ENCODE data around the gene C14orf119.
A peak's percentile ranks its signal among the peaks of the same experiment; 100 is the strongest.

Gene C14orf119

DNA sequence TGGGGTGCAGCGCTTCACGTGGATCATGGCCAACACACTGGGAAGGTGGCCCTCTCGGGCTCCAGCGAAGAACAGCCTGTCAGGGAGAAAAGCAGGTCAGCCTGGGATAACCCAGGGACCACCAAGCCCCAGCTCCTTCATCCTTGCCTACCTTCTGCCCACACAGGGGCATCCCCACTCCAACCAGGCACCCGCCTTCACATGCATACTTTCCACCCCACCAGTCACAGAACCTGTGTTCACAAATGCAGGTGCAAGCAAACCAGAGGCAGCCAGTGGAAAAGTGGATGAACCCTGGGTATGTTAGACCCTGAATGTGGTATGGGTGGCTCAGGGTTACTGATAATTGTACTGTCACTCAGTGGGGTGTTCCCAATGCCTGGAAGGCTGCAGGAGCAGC is 36.2 kb downstream of the C14orf119 start:
- Histone ChIP-seq H3K9ac (peak overlapping the region; percentile 25; the same call in 1 of the 2 replicates), H3K4me2 (peak overlapping the region; percentile 68), H3K27me3 (no peaks in the 10 kb centered on the region), H3K36me3 (no peaks in the 10 kb centered on the region), H3K4me3 (no peak overlapping the region), H3K4me1 (peaks cover 44% of the 10 kb centered on the region), H3K9me3 (no peaks in the 10 kb centered on the region), H4K20me1 (no peaks in the 10 kb centered on the region), H3K27ac (peak overlapping the region; percentile 50; the same call in 1 of the 2 replicates)
- no peak for TF ChIP-seq Cebpa-rat (IDR thresholded peaks at IDR 0.05)

GRCh38 chr14:23132970-23133369 is 37.7 kb downstream of the C14orf119 start:
- H3K9me3 ChIP-seq = no peaks in the 10 kb centered on the region
- peaks cover 42% of the 10 kb centered on the region for H3K4me1 ChIP-seq
- H3K36me3 ChIP-seq = no peaks in the 10 kb centered on the region
- H3K27me3 ChIP-seq = no peaks in the 10 kb centered on the region
- no peak overlapping the region for H3K9ac ChIP-seq
- no peaks in the 10 kb centered on the region for H4K20me1 ChIP-seq
- no peak overlapping the region for H3K27ac ChIP-seq
- H3K4me3 ChIP-seq = no peak overlapping the region
- no peak for TF ChIP-seq Cebpa-rat (IDR thresholded peaks at IDR 0.05)
- H3K4me2 ChIP-seq = no peak overlapping the region

DNA sequence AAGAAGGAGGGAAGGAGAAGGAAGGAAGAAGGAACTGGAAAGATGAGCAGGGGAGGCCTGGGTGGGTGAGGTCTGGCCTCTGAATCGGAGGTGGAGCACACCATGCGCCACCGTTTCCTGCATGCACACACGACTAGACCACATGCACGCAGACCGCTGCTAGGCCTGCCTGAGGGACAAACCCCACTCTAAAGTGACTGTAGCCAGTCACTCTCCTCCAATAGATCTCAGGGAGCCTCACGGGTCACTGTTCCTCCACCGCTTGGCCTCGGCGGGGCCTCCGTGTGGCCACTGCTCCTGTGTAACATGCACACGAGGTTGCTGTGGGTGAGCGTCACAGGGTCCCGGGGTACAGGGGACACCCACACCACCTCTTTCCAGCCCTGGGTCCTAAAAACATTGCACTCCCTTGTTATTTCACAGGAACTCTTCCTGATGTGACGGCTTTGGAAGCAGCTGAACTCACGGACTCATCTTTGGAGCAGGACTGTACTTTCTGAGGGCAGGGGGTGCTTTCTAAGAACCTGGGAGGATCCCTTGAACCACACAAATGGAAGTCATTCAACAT is 41.3 kb downstream of the C14orf119 start:
- H3K36me3 ChIP-seq = no peaks in the 10 kb centered on the region
- H3K4me2 ChIP-seq = no peak overlapping the region
- no peak overlapping the region for H3K9ac ChIP-seq
- TF ChIP-seq Cebpa-rat (IDR thresholded peaks at IDR 0.05) = no peak
- H3K27me3 ChIP-seq = no peaks in the 10 kb centered on the region
- H3K4me3 ChIP-seq = no peak overlapping the region
- H3K27ac ChIP-seq = no peak overlapping the region
- H3K4me1 ChIP-seq = peaks cover 8% of the 10 kb centered on the region
- H3K9me3 ChIP-seq = no peaks in the 10 kb centered on the region
- H4K20me1 ChIP-seq = no peaks in the 10 kb centered on the region

- H3K4me1 ChIP-seq = peaks cover 6% of the 10 kb centered on the region
- TF ChIP-seq Cebpa-rat (IDR thresholded peaks at IDR 0.05) = no peak
- H3K27ac ChIP-seq = no peak overlapping the region
- H3K4me2 ChIP-seq = no peak overlapping the region
- no peak overlapping the region for H3K4me3 ChIP-seq
- H3K9me3 ChIP-seq = no peaks in the 10 kb centered on the region
- no peak overlapping the region for H3K9ac ChIP-seq
- H3K27me3 ChIP-seq = no peaks in the 10 kb centered on the region
- H3K36me3 ChIP-seq = no peaks in the 10 kb centered on the region
- no peaks in the 10 kb centered on the region for H4K20me1 ChIP-seq
These were observed 42.0 kb downstream of the C14orf119 start for GRCh38 chr14:23137192-23137812.

- Histone ChIP-seq H3K4me2 (no peak overlapping the region), H4K20me1 (no peaks in the 10 kb centered on the region), H3K36me3 (no peaks in the 10 kb centered on the region), H3K4me3 (no peak overlapping the region), H3K27ac (no peak overlapping the region), H3K4me1 (peaks cover 2% of the 10 kb centered on the region), H3K9ac (no peak overlapping the region), H3K9me3 (no peaks in the 10 kb centered on the region), H3K27me3 (no peaks in the 10 kb centered on the region)
- no peak for TF ChIP-seq Cebpa-rat (IDR thresholded peaks at IDR 0.05)
These were observed 42.7 kb downstream of the C14orf119 start for GRCh38 chr14:23137813-23138535.

- no peaks in the 10 kb centered on the region for H3K9me3 ChIP-seq
- H3K4me3 ChIP-seq = no peak overlapping the region
- no peak overlapping the region for H3K27ac ChIP-seq
- no peak overlapping the region for H3K9ac ChIP-seq
- H3K36me3 ChIP-seq = no peaks in the 10 kb centered on the region
- TF ChIP-seq Cebpa-rat (IDR thresholded peaks at IDR 0.05) = no peak
- no peaks in the 10 kb centered on the region for H4K20me1 ChIP-seq
- no peak overlapping the region for H3K4me2 ChIP-seq
- no peaks in the 10 kb centered on the region for H3K27me3 ChIP-seq
- H3K4me1 ChIP-seq = no peaks in the 10 kb centered on the region
These were observed 44.6 kb downstream of the C14orf119 start for GRCh38 chr14:23139874-23140273.

DNA sequence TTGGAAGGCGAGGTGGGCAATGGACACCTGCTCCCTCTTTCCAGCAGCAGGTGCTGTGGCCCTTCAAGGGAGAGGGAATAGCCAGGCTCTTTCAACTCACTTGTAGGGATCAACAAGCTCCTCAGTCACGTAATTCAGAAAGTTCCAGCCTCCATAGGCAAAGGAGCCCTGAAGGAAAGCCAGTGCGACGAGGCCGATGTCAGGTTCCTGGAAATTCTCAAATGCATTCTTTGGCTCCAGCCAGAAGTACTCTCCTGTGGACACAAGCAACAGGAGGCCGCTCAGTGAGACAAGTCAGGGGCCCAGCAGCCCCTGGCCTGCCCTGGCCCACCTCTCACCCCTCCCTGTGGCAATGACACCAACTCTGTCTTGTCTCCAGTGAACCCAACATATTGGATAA is 45.1 kb downstream of the C14orf119 start:
- Histone ChIP-seq H3K9me3 (no peaks in the 10 kb centered on the region), H3K27me3 (no peaks in the 10 kb centered on the region), H3K9ac (no peak overlapping the region), H3K27ac (no peak overlapping the region), H3K4me2 (no peak overlapping the region), H3K36me3 (no peaks in the 10 kb centered on the region), H4K20me1 (no peaks in the 10 kb centered on the region), H3K4me1 (no peaks in the 10 kb centered on the region), H3K4me3 (no peak overlapping the region)
- TF ChIP-seq Cebpa-rat (IDR thresholded peaks at IDR 0.05) = no peak

DNA sequence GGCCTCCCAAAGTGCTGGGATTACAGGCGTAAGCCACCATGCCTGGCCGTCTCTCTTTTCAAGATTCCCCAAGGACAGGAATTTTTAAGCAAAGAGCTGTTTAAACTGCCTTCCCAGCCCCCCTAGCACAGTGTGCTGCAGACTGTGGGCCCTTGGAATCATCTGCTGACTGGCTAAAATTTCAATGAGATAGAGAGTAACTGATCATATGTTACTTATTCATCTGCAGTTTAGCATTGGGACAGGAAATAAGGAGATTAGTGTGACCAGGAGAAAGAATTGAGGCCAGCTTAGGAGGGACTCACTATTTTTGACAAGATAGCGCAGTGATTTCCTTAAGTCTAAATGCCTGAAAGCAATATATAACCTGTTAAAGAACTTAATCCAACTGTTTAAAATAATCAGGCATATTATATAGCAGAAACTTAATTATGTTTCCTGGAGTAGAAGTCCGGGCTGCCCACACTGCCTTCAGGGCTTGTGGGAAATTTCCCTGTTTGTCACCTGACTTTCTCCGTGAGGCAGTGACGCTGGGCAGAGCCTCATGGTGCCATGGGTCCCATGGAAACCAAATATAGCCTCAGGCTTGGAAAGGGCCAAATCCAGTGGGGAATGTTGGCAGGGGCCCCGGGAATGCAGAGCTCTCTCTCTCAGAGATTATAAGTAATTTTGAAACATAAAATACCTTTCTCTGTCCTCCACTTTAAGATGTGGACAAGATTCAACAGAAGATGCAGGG is 46.6 kb downstream of the C14orf119 start:
- H3K9ac ChIP-seq = no peak overlapping the region
- H3K36me3 ChIP-seq = no peaks in the 10 kb centered on the region
- H3K27me3 ChIP-seq = no peaks in the 10 kb centered on the region
- H3K9me3 ChIP-seq = no peaks in the 10 kb centered on the region
- no peak for TF ChIP-seq Cebpa-rat (IDR thresholded peaks at IDR 0.05)
- H3K27ac ChIP-seq = no peak overlapping the region
- no peak overlapping the region for H3K4me3 ChIP-seq
- no peaks in the 10 kb centered on the region for H4K20me1 ChIP-seq
- no peaks in the 10 kb centered on the region for H3K4me1 ChIP-seq
- H3K4me2 ChIP-seq = no peak overlapping the region

DNA sequence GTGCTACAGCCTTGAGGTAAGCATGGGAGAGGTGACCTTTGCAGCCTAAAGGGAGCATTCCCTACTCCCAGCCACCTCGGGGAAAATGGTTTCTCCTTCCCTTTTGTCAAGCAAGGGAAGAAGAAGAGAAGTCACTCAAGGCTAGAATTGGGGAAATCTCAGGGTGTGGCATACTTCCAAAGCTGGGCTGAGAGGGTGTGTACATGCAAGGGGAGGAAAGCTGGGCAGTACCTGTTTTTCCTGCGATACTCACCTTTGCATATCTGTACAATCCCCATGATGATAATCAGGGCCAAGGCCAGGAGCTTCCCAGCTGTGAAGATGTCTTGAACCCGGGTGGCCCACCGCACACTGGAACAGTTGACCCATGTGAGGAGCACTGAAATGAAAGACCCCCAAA is 47.5 kb downstream of the C14orf119 start:
- no peaks in the 10 kb centered on the region for H3K36me3 ChIP-seq
- H3K27ac ChIP-seq = no peak overlapping the region

DNA sequence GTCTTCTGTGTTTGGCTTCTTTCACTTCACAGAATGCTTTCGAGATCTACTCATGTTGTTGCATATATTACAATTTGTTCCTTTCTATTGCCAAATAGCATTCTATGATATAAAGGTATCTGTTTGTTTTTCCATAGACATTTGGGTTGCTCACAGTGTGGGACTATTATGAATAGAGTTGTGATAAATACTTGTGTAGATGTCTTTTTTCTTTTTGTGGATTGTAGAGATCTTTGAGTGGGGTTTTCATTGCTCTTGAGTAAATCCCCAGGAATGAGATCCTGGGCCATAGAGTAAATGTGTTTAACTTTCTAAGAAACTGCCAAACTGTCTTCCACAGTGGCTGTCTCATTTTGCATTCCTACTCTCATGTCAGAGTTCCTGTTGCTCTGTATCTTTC is 48.6 kb downstream of the C14orf119 start:
- Histone ChIP-seq H3K4me3 (no peak overlapping the region), H3K36me3 (no peaks in the 10 kb centered on the region), H3K27me3 (no peaks in the 10 kb centered on the region), H3K4me1 (no peaks in the 10 kb centered on the region), H3K9me3 (no peaks in the 10 kb centered on the region), H3K9ac (no peak overlapping the region), H3K4me2 (no peak overlapping the region), H4K20me1 (no peaks in the 10 kb centered on the region), H3K27ac (no peak overlapping the region)
- TF ChIP-seq Cebpa-rat (IDR thresholded peaks at IDR 0.05) = no peak

More for the DNA sequence above, 47.5 kb downstream of the C14orf119 start:
- H3K4me1 ChIP-seq = no peaks in the 10 kb centered on the region
- no peaks in the 10 kb centered on the region for H3K9me3 ChIP-seq
- TF ChIP-seq Cebpa-rat (IDR thresholded peaks at IDR 0.05) = no peak
- H3K4me2 ChIP-seq = no peak overlapping the region
- no peaks in the 10 kb centered on the region for H3K27me3 ChIP-seq
- H4K20me1 ChIP-seq = no peaks in the 10 kb centered on the region
- H3K4me3 ChIP-seq = no peak overlapping the region
- no peak overlapping the region for H3K9ac ChIP-seq
